NCI-H2227 treated with DMSO at 0.1 percent for 48 hours (cell line): ENCODE measurements around the gene FTO.

ENCODE experiments used
- DNase-seq: peaks from one replicate; lab custom pipeline; 2025; lab: John Stamatoyannopoulos, UW

Gene FTO

GRCh38 chr16:53755026-53755910 lies 51.3 kb downstream of the FTO start:
- DNase-seq: peak; percentile 68

- DNase-seq: peak; percentile 6
Observed at GRCh38 chr16:53756275-53756996, 52.5 kb downstream of the FTO start.

GRCh38 chr16:53757971-53758609 lies 54.1 kb downstream of the FTO start:
- no peak for DNase-seq

GRCh38 chr16:53761962-53762703 lies 58.2 kb downstream of the FTO start:
- no peak for DNase-seq

- no peak for DNase-seq
Observed at GRCh38 chr16:53766304-53767016, 62.5 kb downstream of the FTO start.

GRCh38 chr16:53768167-53768566 lies 64.2 kb downstream of the FTO start:
- DNase-seq: no peak

GRCh38 chr16:53768593-53768992 lies 64.6 kb downstream of the FTO start:
- no peak for DNase-seq

- DNase-seq: no peak
Observed at GRCh38 chr16:53769185-53769584, 65.2 kb downstream of the FTO start.

GRCh38 chr16:53769787-53770186 lies 65.8 kb downstream of the FTO start:
- DNase-seq: no peak

GRCh38 chr16:53770641-53771040 lies 66.7 kb downstream of the FTO start:
- no peak for DNase-seq

GRCh38 chr16:53771655-53772497 lies 67.9 kb downstream of the FTO start:
- no peak for DNase-seq

GRCh38 chr16:53773150-53773846 lies 69.3 kb downstream of the FTO start:
- DNase-seq: peak; percentile 59

GRCh38 chr16:53773881-53774280 lies 69.9 kb downstream of the FTO start:
- DNase-seq: no peak

- no peak for DNase-seq
Observed at GRCh38 chr16:53775106-53775820, 71.3 kb downstream of the FTO start.

- no peak for DNase-seq
Observed at GRCh38 chr16:53775821-53776431, 72.0 kb downstream of the FTO start.

GRCh38 chr16:53779186-53779585 lies 75.2 kb downstream of the FTO start:
- DNase-seq: no peak

GRCh38 chr16:53780051-53780450 lies 76.1 kb downstream of the FTO start:
- DNase-seq: no peak

- no peak for DNase-seq
Observed at GRCh38 chr16:53781023-53781605, 77.2 kb downstream of the FTO start.
